Suprapubic skin (tissue), 4 donors: ENCODE results near the gene FXYD7.

Experiments used
- EP300 ChIP-seq: sonication (generic); formaldehyde crosslinking; IDR thresholded peaks from one replicate; pipeline ENCODE4 v1.6.1; 2017; ENCODE audit warnings: antibody characterized with exemption
- POLR2A ChIP-seq, 2 donors: fragments of 450-650 bp; IDR thresholded peaks; one replicate each; pipeline ENCODE4 v1.6.1; 2017; ENCODE audit warnings: antibody characterized with exemption in 2 of 2, mild to moderate bottlenecking in 2 of 2, moderate library complexity in 2 of 2
- POLR2AphosphoS5 ChIP-seq, 3 donors: sonication (generic); formaldehyde crosslinking; IDR thresholded peaks; one replicate each; pipeline ENCODE4 v1.6.1; 2017; ENCODE audit warnings: antibody characterized with exemption in 3 of 3
- TF ChIP-seq, protein P1 (sequence below), 2 donors: fragments of 200-600 bp in 1 of 2; fragments of 450-650 bp in 1 of 2; sonication (generic) in 1 of 2; IDR thresholded peaks; one replicate each; pipeline ENCODE4 v1.5.1; 2016 to 2019; ENCODE audit warnings: antibody characterized with exemption in 2 of 2, mild to moderate bottlenecking in 1 of 2, moderate library complexity in 1 of 2

DNA sequence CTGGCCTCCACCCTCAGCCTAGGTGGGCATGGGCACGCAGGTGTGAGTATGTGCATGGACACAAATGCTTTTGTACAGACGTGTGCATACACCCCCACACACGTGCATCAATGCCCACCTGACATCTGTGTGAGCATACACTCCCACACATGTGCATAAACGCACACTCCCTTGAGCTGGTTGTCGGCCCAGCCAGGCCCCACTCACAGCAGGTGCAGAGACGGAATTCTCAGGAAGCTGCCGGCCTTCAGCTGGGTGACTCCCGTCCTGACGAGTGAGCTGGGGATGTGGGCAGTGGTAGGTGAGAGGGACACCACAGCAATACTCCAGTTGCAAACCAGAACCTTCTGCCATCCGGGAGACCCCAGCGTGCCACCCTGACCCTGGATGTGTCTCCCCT, 9.2 kb upstream of the FXYD7 start:
- TF ChIP-seq EP300: no peak
- TF ChIP-seq, protein P1, sequence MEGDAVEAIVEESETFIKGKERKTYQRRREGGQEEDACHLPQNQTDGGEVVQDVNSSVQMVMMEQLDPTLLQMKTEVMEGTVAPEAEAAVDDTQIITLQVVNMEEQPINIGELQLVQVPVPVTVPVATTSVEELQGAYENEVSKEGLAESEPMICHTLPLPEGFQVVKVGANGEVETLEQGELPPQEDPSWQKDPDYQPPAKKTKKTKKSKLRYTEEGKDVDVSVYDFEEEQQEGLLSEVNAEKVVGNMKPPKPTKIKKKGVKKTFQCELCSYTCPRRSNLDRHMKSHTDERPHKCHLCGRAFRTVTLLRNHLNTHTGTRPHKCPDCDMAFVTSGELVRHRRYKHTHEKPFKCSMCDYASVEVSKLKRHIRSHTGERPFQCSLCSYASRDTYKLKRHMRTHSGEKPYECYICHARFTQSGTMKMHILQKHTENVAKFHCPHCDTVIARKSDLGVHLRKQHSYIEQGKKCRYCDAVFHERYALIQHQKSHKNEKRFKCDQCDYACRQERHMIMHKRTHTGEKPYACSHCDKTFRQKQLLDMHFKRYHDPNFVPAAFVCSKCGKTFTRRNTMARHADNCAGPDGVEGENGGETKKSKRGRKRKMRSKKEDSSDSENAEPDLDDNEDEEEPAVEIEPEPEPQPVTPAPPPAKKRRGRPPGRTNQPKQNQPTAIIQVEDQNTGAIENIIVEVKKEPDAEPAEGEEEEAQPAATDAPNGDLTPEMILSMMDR (IDR thresholded peaks at IDR 0.05): no peak
- TF ChIP-seq POLR2A (IDR thresholded peaks at IDR 0.05): no peak
- TF ChIP-seq POLR2AphosphoS5 (IDR thresholded peaks at IDR 0.05): no peak
